GM12801 (cell line): ENCODE data around the gene C12orf42.

Experiments used
- TF ChIP-seq, protein P1 (sequence below): IDR thresholded peaks from one replicate; pipeline ENCODE4 v1.5.1; 2011; ENCODE audit warnings: control low read depth; ENCODE audit not compliant: insufficient read length; ENCODE audit errors: extremely low read depth

The C12orf42 gene

DNA sequence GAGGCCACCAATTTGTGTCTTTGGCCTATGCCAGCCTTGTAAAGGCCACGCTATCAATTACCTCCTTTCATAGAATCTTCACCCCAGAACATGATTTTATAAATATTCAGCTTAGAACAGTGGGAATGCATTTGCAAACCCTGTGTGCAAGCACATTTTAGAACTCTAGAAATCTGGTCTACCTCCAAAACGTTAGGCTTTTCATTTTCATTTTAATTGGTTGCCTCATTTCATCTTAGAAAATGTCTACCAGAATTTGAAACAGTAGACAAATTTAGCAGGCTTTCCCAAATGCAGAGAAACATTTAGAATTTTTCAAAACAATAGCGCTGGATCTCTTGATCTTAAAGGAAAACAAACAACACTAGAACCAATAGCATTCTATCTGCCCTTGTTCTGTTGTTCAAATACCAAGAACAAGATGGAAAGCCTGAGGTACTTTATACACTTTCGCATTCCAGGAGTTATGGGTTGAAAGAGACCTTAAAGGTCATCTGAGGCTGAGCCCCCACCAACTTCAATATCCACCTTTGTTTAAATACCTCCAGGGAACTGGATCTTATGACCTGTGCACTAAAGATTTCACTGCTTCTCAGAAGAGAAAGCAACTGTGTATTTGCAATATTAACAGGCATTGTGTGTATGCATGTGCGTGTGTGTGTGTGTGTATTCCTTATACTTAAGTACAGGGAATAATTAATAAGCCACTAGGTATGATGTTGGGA lies 185.1 kb downstream of the C12orf42 start:
- TF ChIP-seq, protein P1, sequence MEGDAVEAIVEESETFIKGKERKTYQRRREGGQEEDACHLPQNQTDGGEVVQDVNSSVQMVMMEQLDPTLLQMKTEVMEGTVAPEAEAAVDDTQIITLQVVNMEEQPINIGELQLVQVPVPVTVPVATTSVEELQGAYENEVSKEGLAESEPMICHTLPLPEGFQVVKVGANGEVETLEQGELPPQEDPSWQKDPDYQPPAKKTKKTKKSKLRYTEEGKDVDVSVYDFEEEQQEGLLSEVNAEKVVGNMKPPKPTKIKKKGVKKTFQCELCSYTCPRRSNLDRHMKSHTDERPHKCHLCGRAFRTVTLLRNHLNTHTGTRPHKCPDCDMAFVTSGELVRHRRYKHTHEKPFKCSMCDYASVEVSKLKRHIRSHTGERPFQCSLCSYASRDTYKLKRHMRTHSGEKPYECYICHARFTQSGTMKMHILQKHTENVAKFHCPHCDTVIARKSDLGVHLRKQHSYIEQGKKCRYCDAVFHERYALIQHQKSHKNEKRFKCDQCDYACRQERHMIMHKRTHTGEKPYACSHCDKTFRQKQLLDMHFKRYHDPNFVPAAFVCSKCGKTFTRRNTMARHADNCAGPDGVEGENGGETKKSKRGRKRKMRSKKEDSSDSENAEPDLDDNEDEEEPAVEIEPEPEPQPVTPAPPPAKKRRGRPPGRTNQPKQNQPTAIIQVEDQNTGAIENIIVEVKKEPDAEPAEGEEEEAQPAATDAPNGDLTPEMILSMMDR = no peak

DNA sequence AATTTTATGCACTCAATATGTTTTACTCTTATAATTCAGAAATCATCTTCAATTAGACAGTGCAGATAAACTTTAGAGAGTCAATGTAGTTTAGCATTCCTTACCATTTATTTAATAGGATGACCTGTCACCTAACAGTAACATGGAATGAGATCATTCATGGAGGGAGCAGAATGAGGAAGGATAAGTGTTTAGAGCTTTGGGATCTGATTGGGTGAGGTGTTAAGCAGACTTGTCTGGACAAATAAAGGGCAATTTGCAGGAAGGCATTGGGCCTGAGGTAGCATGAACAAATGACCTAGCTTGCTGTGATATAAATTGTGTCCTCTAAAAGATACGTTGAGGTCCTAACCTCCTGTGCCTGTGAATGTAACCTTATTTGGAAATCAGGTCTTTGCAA lies 187.4 kb downstream of the C12orf42 start:
- TF ChIP-seq, protein P1 = no peak

DNA sequence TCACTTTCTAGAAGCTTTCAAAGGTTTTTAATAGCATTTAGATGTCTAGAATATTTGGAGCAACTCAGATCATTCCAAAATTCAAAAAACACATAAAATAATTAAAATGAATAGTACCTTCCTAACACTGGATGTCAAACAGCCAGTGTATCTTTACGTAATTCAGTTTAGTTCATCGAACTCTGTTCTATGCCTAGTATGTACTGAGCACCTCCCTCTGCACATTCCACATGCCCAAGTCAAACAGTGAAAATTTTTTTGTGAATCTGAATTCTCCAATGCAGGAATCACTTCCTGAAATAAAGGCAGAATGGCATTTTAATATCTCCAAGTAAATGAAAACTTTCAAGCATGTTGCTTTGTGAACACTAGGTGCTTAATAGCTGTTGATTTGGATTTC lies 192.3 kb downstream of the C12orf42 start:
- TF ChIP-seq, protein P1 = no peak

DNA sequence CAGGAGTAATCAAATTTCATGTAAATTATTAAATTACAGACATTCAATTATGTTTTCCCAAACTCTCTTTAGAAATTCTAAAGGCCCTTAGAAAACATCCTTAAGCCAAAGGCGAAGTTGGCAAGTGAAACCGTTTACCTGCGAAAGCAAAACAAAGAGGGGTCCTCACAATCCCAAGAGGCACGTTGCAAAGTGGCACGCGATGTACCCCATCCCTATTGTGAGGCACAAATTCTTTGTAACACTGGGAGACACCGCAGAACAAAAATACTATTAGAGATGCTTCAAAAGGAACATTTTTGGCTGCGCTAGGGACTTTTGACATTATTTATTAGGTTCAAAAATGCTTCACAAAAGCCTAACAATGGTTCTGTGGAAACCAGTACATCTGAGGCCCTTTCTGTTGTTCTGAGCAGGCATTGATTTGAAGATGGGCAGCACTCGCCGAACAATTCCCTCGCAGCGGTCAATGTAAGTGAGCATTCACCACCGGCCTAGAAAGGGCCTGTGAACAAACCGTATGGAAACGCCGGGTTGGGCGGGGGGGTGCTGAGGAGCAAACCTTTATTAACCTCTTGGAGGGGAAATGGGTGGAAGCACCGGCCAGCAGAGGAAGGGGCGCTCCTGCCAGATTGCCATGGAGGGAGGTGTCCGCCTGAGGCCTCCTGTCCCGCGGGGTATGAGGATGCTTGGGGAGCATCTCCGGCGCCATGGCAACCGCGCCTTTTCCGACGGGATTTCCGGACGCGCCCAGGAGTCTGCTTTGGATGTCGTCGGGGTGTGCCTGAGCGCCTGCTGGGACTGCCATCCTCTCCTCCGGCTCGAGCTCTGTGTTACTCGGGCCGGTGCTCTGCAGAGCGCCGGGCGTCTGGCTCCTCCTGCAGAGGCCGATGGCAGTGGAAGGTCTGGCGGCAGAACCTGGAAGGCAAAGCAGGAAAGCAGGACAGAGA lies 193.9 kb downstream of the C12orf42 start:
- TF ChIP-seq, protein P1 = no peak

DNA sequence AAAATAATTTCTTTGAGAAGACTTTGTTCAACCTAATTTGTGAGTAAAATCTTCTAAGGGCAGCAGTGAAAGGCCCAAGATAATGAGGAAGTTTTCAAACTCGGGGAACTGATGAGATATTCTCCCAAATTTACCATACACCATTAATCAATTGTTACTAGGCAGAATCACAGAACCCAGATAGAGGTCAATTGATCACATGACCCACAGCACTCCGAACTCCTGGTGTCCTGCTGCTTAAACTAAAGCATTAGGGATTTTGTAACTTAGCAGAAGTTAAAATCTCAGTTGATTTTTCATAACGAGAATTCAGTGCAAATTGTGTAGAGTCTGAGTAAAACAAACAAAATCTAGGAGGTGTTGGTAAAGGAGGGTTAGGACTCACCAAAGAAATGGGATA lies 207.8 kb downstream of the C12orf42 start:
- TF ChIP-seq, protein P1 = no peak

DNA sequence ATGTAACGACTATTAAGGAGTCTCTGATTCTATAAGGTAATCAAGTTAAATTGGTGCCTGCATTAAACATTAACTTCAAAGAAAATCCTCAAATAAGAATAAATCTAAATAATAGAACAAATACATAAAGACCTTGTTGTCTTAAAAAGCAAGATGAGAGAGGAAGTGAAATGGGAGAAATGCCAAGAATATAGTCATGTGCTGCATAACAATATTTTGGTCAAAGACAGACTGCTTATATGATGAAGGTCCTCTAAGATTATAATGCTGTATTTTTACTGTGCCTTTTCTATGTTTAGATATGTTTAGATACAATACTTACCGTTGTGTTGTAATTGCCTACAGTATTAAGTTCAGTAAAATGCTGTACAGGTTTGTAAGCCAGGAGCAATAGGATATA lies 213.6 kb downstream of the C12orf42 start:
- TF ChIP-seq, protein P1 = no peak

DNA sequence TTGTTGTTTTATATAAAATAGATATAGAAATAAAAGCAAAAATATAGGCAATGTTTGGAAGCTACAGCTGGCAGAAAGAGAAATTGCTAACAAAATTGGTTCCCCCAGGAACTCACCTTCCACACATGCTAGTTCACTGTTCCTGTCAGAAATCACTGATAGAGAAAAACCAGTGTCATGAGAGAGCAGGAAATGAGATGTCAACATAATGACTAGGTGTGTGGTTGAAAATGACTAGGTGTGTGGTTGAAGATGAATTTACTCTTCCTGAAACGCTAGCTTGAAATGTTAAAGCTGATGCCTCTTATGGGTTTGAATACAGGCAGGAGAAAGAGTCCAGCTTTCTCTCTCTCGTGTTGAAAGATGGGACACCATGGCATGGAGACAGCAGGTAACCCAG lies 216.3 kb downstream of the C12orf42 start:
- TF ChIP-seq, protein P1 = no peak
